Measurements from ENCODE around the gene HERC2. TPM values are rescaled to one million over a fixed set of nuclear protein-coding genes. Genes with fewer than 3 reads are reported as not detected.
"Not testable (repeated sequence)": the region's sequence is repeated elsewhere in the genome, so short reads cannot be mapped to it uniquely, and the experiment has no call there.

The HERC2 gene
- total RNA-seq, 3 donors from 2014 or later: 61.2 to 109 (median 73.9) TPM

DNA sequence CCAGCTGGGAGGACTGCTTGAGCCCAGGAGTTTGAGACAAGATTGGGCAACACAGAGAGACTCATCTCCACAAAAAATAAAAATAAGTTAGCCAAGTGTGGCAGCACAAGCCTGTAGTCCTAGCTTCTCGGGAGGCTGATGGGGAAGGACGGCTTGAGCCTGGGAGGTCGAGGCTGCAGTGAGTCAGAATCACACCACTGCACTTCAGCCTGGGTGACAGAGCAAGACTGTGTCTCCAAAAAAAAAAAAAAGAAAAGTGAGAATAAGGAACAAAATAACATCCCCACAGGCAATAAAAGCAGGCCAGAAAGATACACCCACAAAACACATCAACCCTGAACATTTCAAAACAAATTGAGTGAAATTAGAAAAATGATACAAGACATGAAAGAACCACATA is 174.2 kb downstream of the HERC2 start:
- no peaks in the 10 kb centered on the region for H3K36me3 ChIP-seq (ENCODE audit: low read depth)
- intact Hi-C loops (cut with DNase I, micrococcal nuclease): no loop called here
- no peak for DNase-seq

DNA sequence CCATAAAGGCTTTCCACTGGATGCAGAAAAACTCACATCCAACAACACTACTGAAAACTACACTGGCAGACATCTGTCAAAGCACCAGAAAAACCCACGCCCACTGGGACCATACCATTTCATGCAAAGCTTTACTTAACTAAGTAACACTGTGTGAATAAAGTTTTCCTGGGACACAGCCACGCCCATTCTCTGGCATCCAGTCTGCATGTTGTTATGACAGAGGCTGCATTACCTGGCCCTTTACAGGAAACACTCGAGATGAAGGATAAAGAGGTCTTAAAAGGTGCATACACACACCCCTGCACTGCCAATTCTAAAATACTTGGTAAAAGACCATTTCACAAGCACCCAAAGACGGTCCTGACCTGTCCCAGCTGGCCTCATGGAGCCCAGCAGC is 176.6 kb downstream of the HERC2 start:
- ATAC-seq; H3K9me3 ChIP-seq; H3K4me3 ChIP-seq; H3K36me3 ChIP-seq (ENCODE audit: low read depth); H3K4me1 ChIP-seq (ENCODE audit: low read depth); intact Hi-C loops (cut with DNase I, micrococcal nuclease); DNase-seq: not testable (repeated sequence)

More for the DNA sequence above, 174.2 kb downstream of the HERC2 start:
- no peak for ATAC-seq
- Histone ChIP-seq H3K4me3 (no peak overlapping the region), H3K4me1 (ENCODE audit: low read depth) (no peaks in the 10 kb centered on the region), H3K9me3 (peaks cover 12% of the 10 kb centered on the region)
- no peak for TF ChIP-seq CTCF (IDR thresholded peaks at IDR 0.05)

- no peak for DNase-seq
- Histone ChIP-seq H3K36me3 (ENCODE audit: low read depth) (peaks cover 4% of the 10 kb centered on the region), H3K4me1 (ENCODE audit: low read depth) (no peaks in the 10 kb centered on the region), H3K4me3 (no peak overlapping the region), H3K9me3 (no peaks in the 10 kb centered on the region)
- TF ChIP-seq CTCF (IDR thresholded peaks at IDR 0.05): no peak
- intact Hi-C loops (cut with DNase I, micrococcal nuclease): no loop called here
- ATAC-seq: no peak
These were observed 181.9 kb downstream of the HERC2 start for GRCh38 chr15:28140062-28140461.

- H3K4me3 ChIP-seq; H3K9me3 ChIP-seq; intact Hi-C loops (cut with DNase I, micrococcal nuclease); H3K36me3 ChIP-seq (ENCODE audit: low read depth); H3K4me1 ChIP-seq (ENCODE audit: low read depth); DNase-seq; ATAC-seq: not testable (repeated sequence)
These were observed 184.5 kb downstream of the HERC2 start for GRCh38 chr15:28137408-28138039.

DNA sequence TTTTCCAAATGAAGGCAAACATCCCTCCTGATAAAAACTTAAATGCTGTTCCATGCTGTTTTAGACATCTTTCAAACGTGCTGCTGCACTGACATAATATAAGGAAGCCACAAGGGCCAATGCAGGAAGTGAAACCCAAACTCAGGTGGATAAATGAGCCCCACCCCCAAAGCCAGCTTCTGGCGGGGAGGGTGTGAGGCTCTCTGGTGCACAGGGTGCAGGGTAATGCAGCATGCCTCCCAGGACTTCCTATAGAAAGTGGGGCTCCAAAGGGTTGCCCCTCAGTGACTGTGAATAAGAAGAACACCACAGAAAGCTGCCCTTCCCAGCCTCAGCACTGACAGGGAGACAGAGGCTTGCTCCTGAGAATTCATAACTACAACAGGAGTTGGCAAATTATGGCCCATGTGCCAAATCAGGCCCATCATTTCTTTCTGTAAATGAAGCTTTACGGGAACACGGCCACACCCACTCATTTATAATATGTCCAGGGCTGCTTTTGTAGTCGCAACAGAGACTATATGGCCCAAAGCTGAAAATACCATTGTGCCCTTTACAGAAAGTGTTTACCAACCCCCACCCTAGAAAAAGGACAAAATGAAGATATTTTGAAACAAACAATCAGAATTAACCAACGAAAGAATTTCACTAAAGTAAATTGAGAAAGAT is 185.6 kb downstream of the HERC2 start:
- H3K4me3 ChIP-seq; DNase-seq; H3K36me3 ChIP-seq (ENCODE audit: low read depth); H3K9me3 ChIP-seq; intact Hi-C loops (cut with DNase I, micrococcal nuclease); H3K4me1 ChIP-seq (ENCODE audit: low read depth): not testable (repeated sequence)
- peak; percentile 83 for ATAC-seq

GRCh38 chr15:28133281-28133680 is 188.7 kb downstream of the HERC2 start:
- Histone ChIP-seq H3K36me3 (ENCODE audit: low read depth) (no peaks in the 10 kb centered on the region), H3K4me1 (ENCODE audit: low read depth) (no peaks in the 10 kb centered on the region)

More at GRCh38 chr15:28133281-28133680, 188.7 kb downstream of the HERC2 start:
- intact Hi-C loops (cut with DNase I, micrococcal nuclease): no loop called here
- Histone ChIP-seq H3K9me3 (no peaks in the 10 kb centered on the region), H3K4me3 (no peak overlapping the region)
- TF ChIP-seq CTCF (IDR thresholded peaks at IDR 0.05): no peak
- no peak for ATAC-seq
- DNase-seq: no peak

Data from mucosa of descending colon (tissue), 3 donors.